Liver (tissue), 9 donors: ENCODE data around the gene ENOSF1. TPM values are rescaled to one million over a fixed set of nuclear protein-coding genes. Genes with fewer than 3 reads are reported as not detected.

Experiments
- DNase-seq: peaks from one replicate; pipeline ENCODE4 v3.0.0-alpha.2; 2017; ENCODE audit warnings: low spot score
- H3K27ac ChIP-seq, 2 donors: one replicate each; pipeline ENCODE4 v1.7.0; 2013; ENCODE audit warnings: inconsistent platforms in 2 of 2, low read length in 2 of 2, control low read depth in 1 of 2, low read depth in 1 of 2, mild to moderate bottlenecking in 1 of 2
- H3K27me3 ChIP-seq, 4 donors: one replicate each; pipeline versions ENCODE4 v1.6.1 to v1.7.0; 2013; ENCODE audit warnings: low read length in 3 of 4, inconsistent platforms in 1 of 4, mild to moderate bottlenecking in 1 of 4, moderate library complexity in 1 of 4; ENCODE audit not compliant: control insufficient read depth in 4 of 4, insufficient read depth in 4 of 4
- H3K36me3 ChIP-seq, 4 donors: one replicate each; pipeline versions ENCODE4 v1.6.1 to v1.7.0; 2013; ENCODE audit warnings: low read length in 3 of 4, mild to moderate bottlenecking in 3 of 4, low read depth in 1 of 4, moderate library complexity in 1 of 4; ENCODE audit not compliant: control insufficient read depth in 4 of 4, insufficient read depth in 3 of 4
- H3K4me1 ChIP-seq, 4 donors: one replicate each; pipeline versions ENCODE4 v1.6.1 to v1.7.0; 2013; ENCODE audit warnings: low read length in 3 of 4, mild to moderate bottlenecking in 3 of 4, moderate library complexity in 1 of 4; ENCODE audit not compliant: control insufficient read depth in 4 of 4, insufficient read depth in 4 of 4
- H3K4me3 ChIP-seq, 3 donors: one replicate each; pipeline versions ENCODE4 v1.6.1 to v1.7.0; 2013; ENCODE audit warnings: low read length in 3 of 3, control low read depth in 1 of 3, low read depth in 1 of 3, mild to moderate bottlenecking in 1 of 3
- H3K9ac ChIP-seq, 2 donors: one replicate each; pipeline ENCODE4 v1.7.0; 2013; ENCODE audit warnings: low read length in 2 of 2, mild to moderate bottlenecking in 2 of 2, moderate library complexity in 2 of 2, control low read depth in 1 of 2, low read depth in 1 of 2
- H3K9me3 ChIP-seq, 4 donors: one replicate each; pipeline versions ENCODE4 v1.6.1 to v1.7.0; 2013; ENCODE audit warnings: low read length in 3 of 4; ENCODE audit not compliant: control insufficient read depth in 4 of 4
- ATF3 ChIP-seq: IDR thresholded peaks from 2 replicates; pipeline ENCODE4 v1.6.1; 2016; ENCODE audit warnings: antibody characterized with exemption
- EGR1 ChIP-seq, 2 donors: IDR thresholded peaks; 2 replicates each; pipeline ENCODE4 v1.6.1; 2016 to 2018; ENCODE audit warnings: antibody characterized with exemption in 2 of 2, low read depth in 2 of 2
- FOXA1 ChIP-seq: IDR thresholded peaks from 2 replicates; pipeline ENCODE4 v1.6.1; 2016; ENCODE audit warnings: antibody characterized with exemption
- FOXA2 ChIP-seq: IDR thresholded peaks from 2 replicates; pipeline ENCODE4 v1.6.1; 2016; ENCODE audit warnings: antibody characterized with exemption
- GABPA ChIP-seq, 2 donors: IDR thresholded peaks in 1 of 2; conservative IDR thresholded peaks in 1 of 2; 2 replicates each; pipeline ENCODE4 v1.6.1; 2016; ENCODE audit warnings: antibody characterized with exemption in 2 of 2, mild to moderate bottlenecking in 1 of 2, moderate library complexity in 1 of 2
- HNF4A ChIP-seq, 2 donors: conservative IDR thresholded peaks; 2 replicates each; pipeline ENCODE4 v1.6.1; 2016; ENCODE audit warnings: antibody characterized with exemption in 2 of 2, mild to moderate bottlenecking in 2 of 2
- HNF4G ChIP-seq: IDR thresholded peaks from 2 replicates; pipeline ENCODE4 v1.6.1; 2016; ENCODE audit warnings: antibody characterized with exemption
- JUND ChIP-seq, 2 donors: IDR thresholded peaks; 2 replicates each; pipeline ENCODE4 v1.6.1; 2016; ENCODE audit warnings: antibody characterized with exemption in 2 of 2
- MAX ChIP-seq: IDR thresholded peaks from 2 replicates; pipeline ENCODE4 v1.6.1; 2016; ENCODE audit warnings: antibody characterized with exemption
- NR2F2 ChIP-seq: IDR thresholded peaks from 2 replicates; pipeline ENCODE4 v1.6.1; 2016; ENCODE audit warnings: antibody characterized with exemption
- RAD21 ChIP-seq, 2 donors: IDR thresholded peaks; 2 replicates each; pipeline ENCODE4 v1.6.1; 2016; ENCODE audit warnings: antibody characterized with exemption in 2 of 2, mild to moderate bottlenecking in 2 of 2
- RXRA ChIP-seq, 2 donors: IDR thresholded peaks; 2 replicates each; pipeline ENCODE4 v1.6.1; 2017 to 2018; ENCODE audit warnings: antibody characterized with exemption in 2 of 2, mild to moderate bottlenecking in 1 of 2
- SP1 ChIP-seq: IDR thresholded peaks from 2 replicates; pipeline ENCODE4 v1.6.1; 2018; ENCODE audit warnings: antibody characterized with exemption, mild to moderate bottlenecking
- TAF1 ChIP-seq: conservative IDR thresholded peaks from 2 replicates; pipeline ENCODE4 v1.6.1; 2016; ENCODE audit warnings: antibody characterized with exemption, mild to moderate bottlenecking
- YY1 ChIP-seq: IDR thresholded peaks from 2 replicates; pipeline ENCODE4 v1.6.1; 2016; ENCODE audit warnings: antibody characterized with exemption, mild to moderate bottlenecking
- WGBS: extraction: QIAGEN DNeasy Blood & Tissue Kit; methylation state at CpG from one replicate; pipeline ENCODE4 v1.1.7; 2013; 5-methylcytosine and 5-hydroxymethylcytosine counted together
- polyA plus RNA-seq, 2 donors: library from polyadenylated mRNA; stranded (reverse) in 1 of 2; unstranded in 1 of 2; fragments of 200-250 nt in 1 of 2; fragments of >200 nt in 1 of 2; fragmentation: Nextera tagmentation in 1 of 2; extraction: Ambion mirVana in 1 of 2; gene quantifications; one replicate each; pipeline versions ENCODE4 v1.2.1 to v1.2.3, GENCODE V29; 2013 to 2015
- total RNA-seq, 2 donors: library from RNA; depleted of rRNA; stranded (reverse); fragments of >200 nt; gene quantifications; one replicate each; pipeline ENCODE4 v1.2.3, GENCODE V29; 2014
- TF ChIP-seq, protein P1 (sequence below): IDR thresholded peaks from 2 replicates; pipeline ENCODE4 v1.6.1; 2016; ENCODE audit warnings: antibody characterized with exemption
- TF ChIP-seq, protein P2 (sequence below): fragments of 150-350 bp; IDR thresholded peaks from 2 replicates; pipeline ENCODE4 v1.5.1; 2017; ENCODE audit warnings: improper control_type of control experiment, low read depth, low read length; ENCODE audit not compliant: missing input control
- donor health status: healthy.
- donor health status: healthy.
- donor health status: healthy.
- donor health status: healthy.
- donor health status: healthy.

ENOSF1 gene
- total and polyA plus RNA-seq, 4 donors = 34.0 to 96.1 (median 53.6) TPM

DNA sequence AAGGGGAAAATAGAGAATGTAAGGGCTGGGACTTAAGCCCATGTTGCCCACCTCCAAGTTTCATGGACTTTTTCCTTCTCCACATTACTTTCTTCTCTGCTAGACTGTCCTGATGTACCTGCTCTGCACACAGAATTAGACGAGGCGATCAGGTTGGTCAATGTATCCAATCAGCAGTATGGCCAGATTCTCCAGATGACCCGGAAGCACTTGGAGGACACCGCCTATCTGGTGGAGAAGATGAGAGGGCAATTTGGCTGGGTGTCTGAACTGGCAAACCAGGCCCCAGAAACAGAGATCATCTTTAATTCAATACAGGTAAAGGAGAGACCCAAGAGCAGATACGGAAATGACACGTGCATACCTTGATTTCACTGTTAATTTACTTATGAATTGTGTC lies 71.2 kb downstream of the ENOSF1 start:
- Histone ChIP-seq H3K36me3 (no peaks in the 10 kb centered on the region), H3K27me3 (no peaks in the 10 kb centered on the region), H3K4me3 (no peak overlapping the region), H3K9ac (no peak overlapping the region), H3K4me1 (no peaks in the 10 kb centered on the region), H3K27ac (no peak overlapping the region), H3K9me3 (no peaks in the 10 kb centered on the region)
- WGBS = 94% methylated on average over 6 of the region's 6 CpGs
- no peak for DNase-seq
- TF ChIP-seq HNF4A (conservative IDR thresholded peaks at IDR 0.05) (no peak), FOXA2 (no peak), EGR1 (IDR thresholded peaks at IDR 0.05; ENCODE audit: low read depth in 2 of 2) (no peak), YY1 (no peak), SP1 (no peak), TAF1 (no peak), RXRA (IDR thresholded peaks at IDR 0.05) (no peak), GABPA (IDR thresholded peaks at IDR 0.05 in 1 of 2, conservative IDR thresholded peaks at IDR 0.05 in 1 of 2) (no peak), NR2F2 (no peak), MAX (no peak), RAD21 (IDR thresholded peaks at IDR 0.05) (no peak), FOXA1 (no peak), HNF4G (no peak), ATF3 (no peak)
- TF ChIP-seq, protein P1, sequence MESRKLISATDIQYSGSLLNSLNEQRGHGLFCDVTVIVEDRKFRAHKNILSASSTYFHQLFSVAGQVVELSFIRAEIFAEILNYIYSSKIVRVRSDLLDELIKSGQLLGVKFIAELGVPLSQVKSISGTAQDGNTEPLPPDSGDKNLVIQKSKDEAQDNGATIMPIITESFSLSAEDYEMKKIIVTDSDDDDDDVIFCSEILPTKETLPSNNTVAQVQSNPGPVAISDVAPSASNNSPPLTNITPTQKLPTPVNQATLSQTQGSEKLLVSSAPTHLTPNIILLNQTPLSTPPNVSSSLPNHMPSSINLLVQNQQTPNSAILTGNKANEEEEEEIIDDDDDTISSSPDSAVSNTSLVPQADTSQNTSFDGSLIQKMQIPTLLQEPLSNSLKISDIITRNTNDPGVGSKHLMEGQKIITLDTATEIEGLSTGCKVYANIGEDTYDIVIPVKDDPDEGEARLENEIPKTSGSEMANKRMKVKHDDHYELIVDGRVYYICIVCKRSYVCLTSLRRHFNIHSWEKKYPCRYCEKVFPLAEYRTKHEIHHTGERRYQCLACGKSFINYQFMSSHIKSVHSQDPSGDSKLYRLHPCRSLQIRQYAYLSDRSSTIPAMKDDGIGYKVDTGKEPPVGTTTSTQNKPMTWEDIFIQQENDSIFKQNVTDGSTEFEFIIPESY = no peak
- TF ChIP-seq, protein P2, sequence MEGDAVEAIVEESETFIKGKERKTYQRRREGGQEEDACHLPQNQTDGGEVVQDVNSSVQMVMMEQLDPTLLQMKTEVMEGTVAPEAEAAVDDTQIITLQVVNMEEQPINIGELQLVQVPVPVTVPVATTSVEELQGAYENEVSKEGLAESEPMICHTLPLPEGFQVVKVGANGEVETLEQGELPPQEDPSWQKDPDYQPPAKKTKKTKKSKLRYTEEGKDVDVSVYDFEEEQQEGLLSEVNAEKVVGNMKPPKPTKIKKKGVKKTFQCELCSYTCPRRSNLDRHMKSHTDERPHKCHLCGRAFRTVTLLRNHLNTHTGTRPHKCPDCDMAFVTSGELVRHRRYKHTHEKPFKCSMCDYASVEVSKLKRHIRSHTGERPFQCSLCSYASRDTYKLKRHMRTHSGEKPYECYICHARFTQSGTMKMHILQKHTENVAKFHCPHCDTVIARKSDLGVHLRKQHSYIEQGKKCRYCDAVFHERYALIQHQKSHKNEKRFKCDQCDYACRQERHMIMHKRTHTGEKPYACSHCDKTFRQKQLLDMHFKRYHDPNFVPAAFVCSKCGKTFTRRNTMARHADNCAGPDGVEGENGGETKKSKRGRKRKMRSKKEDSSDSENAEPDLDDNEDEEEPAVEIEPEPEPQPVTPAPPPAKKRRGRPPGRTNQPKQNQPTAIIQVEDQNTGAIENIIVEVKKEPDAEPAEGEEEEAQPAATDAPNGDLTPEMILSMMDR = no peak

DNA sequence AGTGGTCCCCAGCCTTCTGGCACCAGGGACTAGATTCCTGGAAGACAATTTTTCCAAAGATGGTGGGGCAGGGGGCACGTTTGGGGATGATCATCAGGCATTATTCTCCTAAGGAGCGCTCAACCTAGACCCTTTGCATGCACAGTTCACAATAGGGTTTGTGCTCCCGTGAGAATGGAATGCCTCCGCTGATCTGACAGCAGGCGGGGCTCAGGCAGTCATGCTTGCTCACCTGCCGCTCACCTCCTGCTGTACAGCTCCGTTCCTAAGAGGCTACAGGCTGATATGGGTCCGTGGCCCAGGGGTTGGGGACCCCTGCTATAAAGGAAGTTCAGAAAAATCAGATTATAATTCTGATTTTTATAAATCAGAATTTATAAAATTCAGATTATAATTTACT lies 77.3 kb downstream of the ENOSF1 start:
- Histone ChIP-seq H3K4me1 (no peaks in the 10 kb centered on the region), H3K36me3 (no peaks in the 10 kb centered on the region), H3K27me3 (no peaks in the 10 kb centered on the region), H3K9me3 (no peaks in the 10 kb centered on the region), H3K27ac (no peak overlapping the region), H3K9ac (no peak overlapping the region), H3K4me3 (no peak overlapping the region)
- 63% methylated on average over 8 of the region's 8 CpGs for WGBS
- no peak for DNase-seq
- TF ChIP-seq JUND (IDR thresholded peaks at IDR 0.05) (no peak), TAF1 (no peak), RAD21 (IDR thresholded peaks at IDR 0.05) (no peak), MAX (no peak), FOXA1 (no peak), NR2F2 (no peak), FOXA2 (no peak), EGR1 (IDR thresholded peaks at IDR 0.05; ENCODE audit: low read depth in 2 of 2) (no peak)
